GM21526 (cell line): Measurements from ENCODE around the gene DYNLT4.
A peak's percentile ranks its signal among the peaks of the same experiment; 100 is the strongest.
"Not testable (repeated sequence)": the region's sequence is repeated elsewhere in the genome, so short reads cannot be mapped to it uniquely, and the experiment has no call there.

ENCODE experiments used
- ATAC-seq: cut with Tn5 transposase; IDR thresholded peaks from one replicate; pipeline ENCODE4 v1.9.1; 2021; ENCODE audit warnings: moderate library complexity; ENCODE audit not compliant: unreplicated experiment, low FRiP score

The DYNLT4 gene

DNA sequence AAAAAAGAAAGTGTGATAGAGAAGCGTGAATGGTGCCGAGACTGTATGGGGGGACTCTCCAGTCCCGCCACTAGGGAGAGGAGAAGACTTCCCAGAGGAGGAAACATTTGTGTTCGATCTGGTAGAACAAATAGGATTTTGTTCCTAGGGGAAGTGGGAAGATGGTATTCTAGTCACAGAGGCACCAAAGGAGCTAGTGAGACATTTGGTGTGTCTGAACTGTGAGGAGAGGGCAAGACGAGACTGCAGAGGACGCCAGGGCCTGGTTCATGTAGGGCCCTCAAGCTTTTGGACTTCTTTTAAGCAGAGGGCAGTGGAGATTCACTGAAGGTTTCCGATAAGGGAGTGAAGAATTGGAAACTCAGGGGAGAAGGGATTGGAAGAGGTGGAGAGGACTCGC, 4.1 kb upstream of the DYNLT4 start:
- ATAC-seq, result no peak

- ATAC-seq, result not testable (repeated sequence)
Measured at GRCh38 chr1:44810762-44811105, 3.6 kb upstream of the DYNLT4 start.

GRCh38 chr1:44810101-44810761, 3.1 kb upstream of the DYNLT4 start:
- no peak for ATAC-seq

- ATAC-seq, result peak; percentile 36
Measured at GRCh38 chr1:44808938-44809917, 2.1 kb upstream of the DYNLT4 start.

GRCh38 chr1:44808063-44808937, 1.1 kb upstream of the DYNLT4 start, which contains the start of gene BTBD19:
Gene BTBD19, plus strand, starts transcription at chr1:44808523. Its CDS starts 298 bp downstream, at chr1:44808821.
- ATAC-seq, result no peak

- no peak for ATAC-seq
Measured at GRCh38 chr1:44807364-44808062, 362 bp upstream of the DYNLT4 start.

DNA sequence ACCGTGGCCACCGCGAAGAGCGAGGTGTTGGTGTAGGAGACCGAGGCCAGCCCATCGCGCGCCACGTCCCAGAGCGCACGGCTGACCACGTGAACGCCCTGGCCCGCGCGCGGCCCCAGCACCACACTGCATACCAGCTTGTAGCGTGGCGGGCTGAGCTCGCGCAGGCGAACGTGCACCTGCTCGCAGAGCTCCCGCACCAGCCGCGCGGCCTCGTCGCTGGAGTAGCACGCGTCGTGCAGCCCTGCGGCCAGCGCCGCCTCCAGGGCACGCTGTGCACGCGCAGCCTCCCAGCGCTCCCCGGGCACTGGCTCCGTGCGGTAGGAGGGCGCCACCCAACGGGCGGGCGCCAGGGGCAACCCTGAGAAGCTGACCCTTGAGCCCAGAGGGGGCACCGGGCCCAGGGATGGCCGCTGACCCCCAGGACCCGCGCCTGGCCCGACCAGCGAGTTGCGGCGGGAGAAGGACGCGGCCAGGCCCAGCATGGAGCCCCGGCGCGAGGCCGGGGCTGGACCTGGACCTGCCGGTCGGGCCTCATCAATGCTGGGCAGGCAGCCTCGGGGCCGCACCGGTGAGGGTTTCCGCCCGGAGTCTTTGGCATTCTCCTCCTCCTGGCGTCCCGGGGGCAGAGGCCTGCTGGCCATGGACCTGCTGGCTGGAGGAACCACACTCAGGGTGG, 987 bp downstream of the DYNLT4 start:
- no peak for ATAC-seq

- no peak for ATAC-seq
Measured at GRCh38 chr1:44805311-44806024, 1.7 kb downstream of the DYNLT4 start.

- no peak for ATAC-seq
Measured at GRCh38 chr1:44803312-44804095, 3.6 kb downstream of the DYNLT4 start.

GRCh38 chr1:44803062-44803311, 4.2 kb downstream of the DYNLT4 start:
- no peak for ATAC-seq

DNA sequence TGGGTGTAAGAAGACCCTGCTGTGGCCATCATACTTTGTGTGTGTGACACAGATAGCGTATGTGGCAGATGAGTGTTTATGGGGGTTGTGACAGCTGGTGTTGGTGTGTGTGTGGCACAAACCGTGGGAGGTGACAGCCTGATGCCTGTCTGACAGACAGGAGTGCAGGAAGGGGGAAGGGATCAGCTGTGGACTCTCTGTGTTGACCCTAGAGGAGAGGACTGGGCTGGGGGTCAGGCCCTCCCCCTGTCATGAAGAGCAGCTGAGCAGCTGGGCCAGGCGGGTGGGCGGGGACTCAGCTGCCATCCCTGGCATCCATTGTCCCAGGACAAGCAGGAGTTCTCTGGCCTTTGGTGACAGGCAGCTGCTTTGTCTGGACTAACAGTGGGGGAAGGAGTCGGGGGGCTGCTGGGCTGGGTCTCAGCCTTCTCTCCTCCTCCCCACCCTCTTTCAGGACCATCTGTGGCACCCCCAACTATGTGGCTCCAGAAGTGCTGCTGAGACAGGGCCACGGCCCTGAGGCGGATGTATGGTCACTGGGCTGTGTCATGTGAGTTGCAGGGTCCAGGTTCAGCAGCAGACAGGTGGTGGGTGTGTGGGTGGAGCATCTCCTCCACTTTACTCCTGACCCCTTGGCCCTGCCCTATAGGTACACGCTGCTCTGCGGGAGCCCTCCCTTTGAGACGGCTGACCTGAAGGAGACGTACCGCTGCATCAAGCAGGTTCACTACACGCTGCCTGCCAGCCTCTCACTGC, 4.7 kb downstream of the DYNLT4 start:
- no peak for ATAC-seq

DNA sequence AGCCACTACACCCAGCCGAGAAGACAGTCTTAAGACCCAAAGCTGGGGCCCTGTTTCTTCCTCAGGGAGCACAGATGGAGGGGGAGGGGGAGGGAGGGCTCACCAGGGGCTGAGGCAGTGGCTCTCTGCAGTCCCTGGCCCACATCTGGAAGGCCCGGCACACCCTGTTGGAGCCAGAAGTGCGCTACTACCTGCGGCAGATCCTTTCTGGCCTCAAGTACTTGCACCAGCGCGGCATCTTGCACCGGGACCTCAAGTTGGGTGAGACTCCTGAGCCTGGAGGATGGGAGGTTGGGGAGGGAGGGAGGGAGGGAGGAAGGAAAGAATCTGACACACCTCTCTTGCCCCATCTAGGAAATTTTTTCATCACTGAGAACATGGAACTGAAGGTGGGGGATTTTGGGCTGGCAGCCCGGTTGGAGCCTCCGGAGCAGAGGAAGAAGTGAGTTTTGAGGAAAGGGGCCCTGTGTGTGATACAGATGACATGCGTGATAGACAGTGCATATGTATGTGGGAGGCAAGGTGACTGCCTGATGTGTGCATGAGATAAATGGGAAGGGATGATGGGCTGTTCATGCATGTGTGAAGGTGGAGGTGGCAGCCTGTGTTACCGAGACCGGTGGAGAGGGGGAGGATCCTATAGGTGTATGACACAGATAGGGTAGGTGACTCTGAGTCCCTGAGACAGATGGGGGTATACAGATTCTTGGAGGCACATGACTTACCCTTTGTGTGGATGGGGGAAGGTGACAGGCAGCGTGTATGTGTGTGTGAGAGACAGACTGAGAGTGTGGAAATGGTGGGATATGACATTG, 5.5 kb downstream of the DYNLT4 start:
- ATAC-seq, result no peak

DNA sequence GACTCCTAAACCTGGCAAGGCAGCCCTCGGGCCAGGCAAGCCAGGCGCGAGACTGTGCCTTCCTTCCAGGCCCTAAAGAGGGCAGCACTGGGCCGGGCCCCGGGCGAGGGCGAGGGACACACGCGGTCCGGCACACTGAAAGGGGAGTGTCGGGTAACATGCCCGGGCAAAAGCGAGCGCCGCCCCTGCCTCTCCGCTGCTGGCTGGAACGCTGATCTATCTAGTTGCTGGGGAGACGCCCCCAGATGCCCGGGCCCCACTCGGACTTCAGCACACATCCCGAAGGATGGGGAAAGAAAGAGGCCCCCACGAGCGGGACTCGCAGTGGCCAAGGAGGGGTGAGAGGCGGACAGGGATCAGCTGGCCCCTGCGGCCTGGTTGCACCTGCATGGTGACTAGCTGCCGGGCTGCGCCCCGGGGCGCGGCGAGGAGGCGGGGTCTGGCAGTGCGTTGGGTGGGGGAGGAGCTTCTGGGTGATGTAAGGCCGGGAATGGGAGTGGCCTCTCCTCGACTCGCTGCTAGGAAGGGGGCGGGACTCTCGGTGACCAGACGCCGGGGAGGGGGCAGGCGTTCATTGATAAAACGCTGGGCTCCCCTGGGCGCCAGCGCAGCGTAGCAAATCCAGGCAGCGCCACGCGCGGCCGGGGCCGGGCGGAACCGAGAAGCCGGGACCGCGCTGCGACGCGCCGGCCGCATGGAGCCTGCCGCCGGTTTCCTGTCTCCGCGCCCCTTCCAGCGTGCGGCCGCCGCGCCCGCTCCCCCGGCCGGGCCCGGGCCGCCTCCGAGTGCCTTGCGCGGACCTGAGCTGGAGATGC, 7.2 kb downstream of the DYNLT4 start, which contains the start of gene PLK3:
TSS of gene PLK3 (plus strand) at position 608 of the 815 bp plus-strand sequence. CDS start at position 695, 87 bp downstream.
- ATAC-seq, result peak; percentile 71

DNA sequence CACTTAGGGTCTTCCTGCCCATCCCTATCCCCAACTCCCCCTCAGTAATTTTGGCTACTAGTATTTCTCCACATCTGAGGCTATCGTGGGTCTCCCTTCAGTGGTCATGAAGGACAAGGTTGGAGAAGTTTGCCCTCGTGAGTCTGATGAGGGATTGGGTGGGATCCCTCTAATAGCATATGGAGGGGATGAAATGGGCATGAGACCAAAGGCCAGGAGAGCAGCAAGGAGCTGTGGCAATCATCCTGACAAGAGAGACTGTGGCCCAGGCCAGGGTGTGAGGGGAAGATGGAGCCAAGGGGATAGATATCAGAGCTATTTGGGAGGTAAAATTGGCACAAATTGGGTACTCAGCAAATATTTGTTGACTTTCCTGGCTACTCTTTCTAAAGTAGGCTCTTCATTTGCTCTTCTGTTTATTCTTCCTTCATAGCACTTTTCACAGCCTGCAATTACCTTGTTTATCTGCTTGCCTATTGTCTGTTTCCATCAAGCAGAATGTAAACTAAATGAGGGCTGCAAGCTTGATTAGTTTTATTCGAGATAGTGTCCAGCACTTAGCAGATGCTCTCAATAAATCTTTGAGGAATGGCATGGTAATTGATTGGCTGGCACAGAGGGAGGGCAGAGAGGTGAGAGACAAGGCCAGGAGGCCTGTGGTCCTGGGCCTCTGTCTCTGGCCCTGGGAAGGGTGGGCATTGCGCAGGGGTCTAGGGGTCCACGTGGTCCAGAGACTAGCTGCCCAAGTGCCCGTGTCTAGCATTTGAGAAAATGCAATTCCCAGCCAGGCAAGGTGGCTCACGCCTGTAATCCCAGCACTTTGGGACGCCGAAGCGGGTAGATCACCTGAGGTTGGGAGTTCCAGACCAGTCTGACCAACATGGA, 8.4 kb downstream of the DYNLT4 start:
- ATAC-seq, result no peak

- ATAC-seq, result not testable (repeated sequence)
Measured at GRCh38 chr1:44797886-44798285, 9.3 kb downstream of the DYNLT4 start.
